ENCODE results near the gene BHLHA15. TPM values are rescaled to one million over a fixed set of nuclear protein-coding genes. Genes with fewer than 3 reads are reported as not detected.
"Not testable (repeated sequence)": the region's sequence is repeated elsewhere in the genome, so short reads cannot be mapped to it uniquely, and the experiment has no call there.

The BHLHA15 gene
- total RNA-seq, 2 donors from 2014 or later = not detected

GRCh38 chr7:98214811-98215321 lies 3.6 kb downstream of the BHLHA15 start:
- Histone ChIP-seq H3K4me3 (no peak overlapping the region), H3K36me3 (peaks cover 9% of the 10 kb centered on the region), H3K27ac (no peak overlapping the region), H3K27me3 (replicated peaks; ENCODE audit: insufficient read depth) (no peaks in the 10 kb centered on the region), H3K4me1 (ENCODE audit: control insufficient read depth in 1 of 2, low read depth in 2 of 2) (no peaks in the 10 kb centered on the region), H3K9me3 (no peaks in the 10 kb centered on the region)
- DNase-seq (ENCODE audit: low spot score) (no peak), ATAC-seq (ENCODE audit: insufficient number of reproducible peaks, low FRiP score, low read depth) (no peak)
- TF ChIP-seq CTCF (IDR thresholded peaks at IDR 0.05) = no peak

DNA sequence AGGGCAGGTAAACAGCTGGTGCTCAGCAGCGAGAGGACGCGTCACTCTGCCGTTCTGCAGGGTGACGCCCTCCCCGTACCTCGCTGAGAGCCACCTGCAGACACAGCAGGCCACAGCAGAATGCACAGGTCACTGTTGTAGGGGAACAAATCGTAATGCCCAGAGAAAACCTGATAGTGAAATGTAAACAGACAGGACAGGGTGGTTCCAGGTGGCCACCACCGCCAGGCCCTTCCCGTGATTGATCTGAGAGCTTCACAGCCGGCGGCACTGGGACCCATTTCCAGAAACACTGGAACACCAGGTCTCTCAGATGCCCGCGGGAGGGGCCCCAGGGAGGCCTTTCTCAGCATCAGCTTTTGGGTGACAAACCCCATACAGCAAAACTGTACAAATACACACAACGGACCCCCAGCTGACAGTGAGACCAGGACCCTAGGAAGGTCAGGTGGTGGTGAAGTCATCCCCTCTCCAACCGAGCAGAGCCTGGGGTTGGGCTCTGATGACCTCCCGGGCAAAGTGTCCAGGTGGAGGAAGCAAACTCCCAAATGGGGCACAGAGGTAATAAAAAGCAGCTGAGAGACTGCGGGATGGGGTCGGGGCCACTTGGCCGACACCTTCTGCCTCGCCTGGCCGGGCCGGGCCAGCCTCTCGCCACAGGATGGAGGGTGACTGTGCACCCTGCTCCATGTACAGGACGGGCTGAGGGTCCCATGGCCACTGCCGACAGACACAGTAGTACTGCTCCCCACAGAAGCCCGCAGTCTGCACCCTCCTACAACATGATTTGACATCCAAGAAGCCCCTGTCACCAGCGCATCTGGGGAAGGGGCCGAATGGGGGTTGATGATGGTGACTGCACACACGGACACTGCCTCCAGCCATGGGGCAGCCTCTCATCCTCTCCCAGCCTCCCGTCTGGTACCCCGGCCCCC lies 4.6 kb downstream of the BHLHA15 start:
- ATAC-seq (ENCODE audit: insufficient number of reproducible peaks, low FRiP score, low read depth) = no peak
- no peaks in the 10 kb centered on the region for H3K9me3 ChIP-seq

GRCh38 chr7:98216941-98217622 lies 5.8 kb downstream of the BHLHA15 start:
- H3K9me3 ChIP-seq = no peaks in the 10 kb centered on the region
- peaks cover 16% of the 10 kb centered on the region for H3K36me3 ChIP-seq
- no peaks in the 10 kb centered on the region for H3K27me3 ChIP-seq (replicated peaks; ENCODE audit: insufficient read depth)
- no peak for DNase-seq (ENCODE audit: low spot score)
- TF ChIP-seq CTCF (IDR thresholded peaks at IDR 0.05) = no peak
- no peak for ATAC-seq (ENCODE audit: insufficient number of reproducible peaks, low FRiP score, low read depth)
- no peaks in the 10 kb centered on the region for H3K4me1 ChIP-seq (ENCODE audit: control insufficient read depth in 1 of 2, low read depth in 2 of 2)
- H3K4me3 ChIP-seq = no peak overlapping the region
- no peak overlapping the region for H3K27ac ChIP-seq

More for the DNA sequence above, 4.6 kb downstream of the BHLHA15 start:
- H3K4me3 ChIP-seq = no peak overlapping the region
- H3K4me1 ChIP-seq (ENCODE audit: control insufficient read depth in 1 of 2, low read depth in 2 of 2) = no peaks in the 10 kb centered on the region
- H3K36me3 ChIP-seq = peaks cover 9% of the 10 kb centered on the region
- H3K27me3 ChIP-seq (replicated peaks; ENCODE audit: insufficient read depth) = no peaks in the 10 kb centered on the region
- H3K27ac ChIP-seq = no peak overlapping the region
- TF ChIP-seq CTCF (IDR thresholded peaks at IDR 0.05) = no peak
- DNase-seq (ENCODE audit: low spot score) = no peak

DNA sequence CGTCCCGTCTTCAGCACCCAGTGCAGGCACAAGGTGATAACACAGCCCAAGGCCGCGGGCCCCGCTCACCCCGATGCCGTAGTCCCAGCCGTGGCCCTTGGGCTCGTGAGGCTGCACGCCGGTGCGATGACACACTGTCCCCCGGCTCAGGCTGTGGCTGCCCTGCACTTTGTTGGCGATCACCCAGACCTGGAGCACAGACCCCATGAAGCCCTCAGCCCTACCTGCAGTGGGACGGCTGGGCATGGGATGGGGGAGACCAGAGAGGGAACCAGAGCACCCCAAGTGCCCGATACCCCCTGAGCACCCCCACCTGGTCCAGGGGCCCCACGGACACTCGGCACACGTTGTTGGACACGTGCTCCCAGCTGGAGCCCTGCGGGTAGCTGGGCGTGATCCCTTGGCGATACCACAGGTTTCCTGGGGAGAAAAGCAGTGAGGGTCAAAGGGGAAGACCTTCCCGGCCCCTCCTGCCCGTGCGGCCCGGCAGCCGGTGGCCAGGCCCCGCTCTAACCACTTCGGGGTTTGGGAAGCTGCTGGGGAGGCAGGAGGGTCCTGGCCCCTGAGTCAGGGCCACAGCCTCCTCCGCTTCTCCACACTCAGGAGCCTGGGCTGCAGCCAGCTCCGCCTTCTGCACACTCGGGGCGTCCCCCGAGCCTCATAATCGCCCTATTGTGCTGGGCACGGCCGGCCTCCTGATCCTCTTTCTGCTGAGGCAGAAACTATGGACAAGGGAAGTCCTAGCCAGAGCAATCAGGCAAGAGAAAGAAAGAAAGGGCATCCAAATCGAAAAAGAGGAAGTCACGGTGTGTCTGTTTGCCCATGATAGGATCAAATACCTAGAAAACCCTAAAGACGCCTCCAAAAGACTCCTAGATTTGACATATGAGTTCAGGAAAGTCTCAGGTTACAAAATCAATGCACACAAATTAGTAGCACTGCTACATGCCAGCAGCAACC lies 6.7 kb downstream of the BHLHA15 start:
- TF ChIP-seq CTCF (IDR thresholded peaks at IDR 0.05) = no peak
- H3K4me3 ChIP-seq = no peak overlapping the region
- H3K4me1 ChIP-seq (ENCODE audit: control insufficient read depth in 1 of 2, low read depth in 2 of 2) = no peaks in the 10 kb centered on the region
- no peak for ATAC-seq (ENCODE audit: insufficient number of reproducible peaks, low FRiP score, low read depth)
- H3K27me3 ChIP-seq (replicated peaks; ENCODE audit: insufficient read depth) = no peaks in the 10 kb centered on the region
- no peaks in the 10 kb centered on the region for H3K9me3 ChIP-seq
- H3K36me3 ChIP-seq = peaks cover 23% of the 10 kb centered on the region
- H3K27ac ChIP-seq = no peak overlapping the region
- DNase-seq (ENCODE audit: low spot score) = no peak

DNA sequence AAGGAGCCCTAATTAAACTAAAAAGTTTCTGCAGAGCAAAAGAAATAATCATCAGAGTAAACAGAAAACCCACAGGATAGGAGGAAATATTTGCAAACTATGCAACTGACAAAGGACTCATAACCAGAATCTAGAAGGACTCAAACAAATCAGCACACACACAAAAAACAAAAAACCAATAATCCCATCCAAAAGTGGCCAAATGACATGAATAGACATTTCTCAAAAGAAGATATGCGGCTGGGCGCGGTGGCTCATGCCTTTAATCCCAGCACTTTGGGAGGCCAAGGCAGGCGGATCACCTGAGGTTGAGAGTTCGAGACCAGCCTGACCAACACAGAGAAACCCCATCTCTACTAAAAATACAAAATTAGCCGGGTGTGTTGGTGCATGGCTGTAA lies 8.1 kb downstream of the BHLHA15 start:
- H3K36me3 ChIP-seq = peaks cover 24% of the 10 kb centered on the region
- ATAC-seq (ENCODE audit: insufficient number of reproducible peaks, low FRiP score, low read depth); H3K27me3 ChIP-seq (replicated peaks; ENCODE audit: insufficient read depth); DNase-seq (ENCODE audit: low spot score); H3K9me3 ChIP-seq; H3K4me3 ChIP-seq; H3K27ac ChIP-seq; H3K4me1 ChIP-seq (ENCODE audit: control insufficient read depth in 1 of 2, low read depth in 2 of 2): not testable (repeated sequence)

Data from thoracic aorta (tissue), 2 donors.